Subcutaneous adipose tissue (tissue), 4 donors: ENCODE results near the gene FUT8. TPM values are rescaled to one million over a fixed set of nuclear protein-coding genes. Genes with fewer than 3 reads are reported as not detected.

Experiments
- total RNA-seq, 4 donors: library from RNA; depleted of rRNA; stranded (reverse); fragments of >200 nt; gene quantifications; one replicate each; pipeline ENCODE4 v1.1.0, GENCODE V29; 2016
- TF ChIP-seq, protein P1 (sequence below): fragments of 450-650 bp; IDR thresholded peaks from one replicate; pipeline ENCODE4 v1.5.1; 2016; ENCODE audit warnings: low read depth, mild to moderate bottlenecking, control low read depth, antibody characterized with exemption, moderate library complexity

FUT8 gene
- total RNA-seq, 4 donors from 2014 or later, result 21.8 to 33.3 (median 24.7) TPM

DNA sequence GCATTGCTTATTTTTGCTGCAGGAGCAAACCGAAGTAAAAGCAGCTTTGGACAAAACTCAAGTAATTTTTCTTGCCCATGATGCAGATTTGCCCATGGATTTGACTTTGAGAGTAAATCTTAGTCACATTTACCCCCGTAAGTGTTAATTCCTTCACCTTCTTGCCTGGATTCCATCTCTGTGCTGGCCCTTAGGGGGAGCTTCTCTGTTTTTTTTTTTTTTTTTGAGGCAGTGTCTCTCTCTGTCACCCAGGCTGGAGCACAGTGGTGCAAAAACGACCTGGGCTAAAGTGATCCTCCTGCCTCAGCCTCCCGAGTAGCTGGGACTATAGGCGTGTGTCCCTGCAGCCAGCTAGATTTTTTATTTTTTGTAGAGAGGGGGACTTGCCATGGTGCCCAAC lies 210.2 kb downstream of the FUT8 start:
- TF ChIP-seq, protein P1, sequence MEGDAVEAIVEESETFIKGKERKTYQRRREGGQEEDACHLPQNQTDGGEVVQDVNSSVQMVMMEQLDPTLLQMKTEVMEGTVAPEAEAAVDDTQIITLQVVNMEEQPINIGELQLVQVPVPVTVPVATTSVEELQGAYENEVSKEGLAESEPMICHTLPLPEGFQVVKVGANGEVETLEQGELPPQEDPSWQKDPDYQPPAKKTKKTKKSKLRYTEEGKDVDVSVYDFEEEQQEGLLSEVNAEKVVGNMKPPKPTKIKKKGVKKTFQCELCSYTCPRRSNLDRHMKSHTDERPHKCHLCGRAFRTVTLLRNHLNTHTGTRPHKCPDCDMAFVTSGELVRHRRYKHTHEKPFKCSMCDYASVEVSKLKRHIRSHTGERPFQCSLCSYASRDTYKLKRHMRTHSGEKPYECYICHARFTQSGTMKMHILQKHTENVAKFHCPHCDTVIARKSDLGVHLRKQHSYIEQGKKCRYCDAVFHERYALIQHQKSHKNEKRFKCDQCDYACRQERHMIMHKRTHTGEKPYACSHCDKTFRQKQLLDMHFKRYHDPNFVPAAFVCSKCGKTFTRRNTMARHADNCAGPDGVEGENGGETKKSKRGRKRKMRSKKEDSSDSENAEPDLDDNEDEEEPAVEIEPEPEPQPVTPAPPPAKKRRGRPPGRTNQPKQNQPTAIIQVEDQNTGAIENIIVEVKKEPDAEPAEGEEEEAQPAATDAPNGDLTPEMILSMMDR, result no peak

DNA sequence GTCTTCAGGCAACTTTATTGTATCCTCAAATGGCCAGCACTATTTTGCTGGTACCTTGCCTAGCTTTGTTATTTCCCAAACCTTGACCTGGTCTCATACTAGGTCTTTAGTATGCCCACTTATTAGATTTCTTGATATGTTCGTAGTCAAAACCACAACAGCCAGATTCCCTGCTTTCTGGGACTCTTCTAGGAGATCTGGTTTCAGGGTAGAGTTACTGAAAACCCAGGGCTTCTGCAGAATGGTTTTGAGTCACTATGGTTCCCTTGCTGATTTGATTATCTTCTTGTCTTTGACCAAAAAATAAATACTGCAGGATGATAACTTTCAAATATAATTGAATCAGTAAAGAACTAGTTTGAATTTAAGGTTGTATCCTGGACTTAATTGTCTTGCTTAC lies 211.2 kb downstream of the FUT8 start:
- TF ChIP-seq, protein P1, result no peak

DNA sequence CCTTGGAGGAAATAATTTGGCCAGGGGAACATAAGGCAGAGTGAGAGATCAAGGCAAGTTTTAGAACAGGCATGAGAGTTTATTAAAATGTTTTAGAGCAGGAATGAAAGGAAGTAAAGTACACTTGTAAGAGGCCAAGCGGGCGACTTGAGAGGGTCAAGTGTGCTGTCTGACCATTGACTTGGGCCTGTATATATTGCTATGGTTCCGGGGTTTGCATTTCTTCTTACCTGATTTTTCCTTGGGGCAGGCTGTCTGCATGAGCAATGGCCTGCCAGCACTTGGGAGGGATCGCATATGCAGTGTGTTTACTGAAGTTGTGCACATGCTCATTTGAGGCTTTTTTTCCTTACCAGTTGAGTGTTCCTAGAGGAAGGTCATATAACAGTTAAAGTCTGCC lies 214.8 kb downstream of the FUT8 start:
- TF ChIP-seq, protein P1, result no peak

DNA sequence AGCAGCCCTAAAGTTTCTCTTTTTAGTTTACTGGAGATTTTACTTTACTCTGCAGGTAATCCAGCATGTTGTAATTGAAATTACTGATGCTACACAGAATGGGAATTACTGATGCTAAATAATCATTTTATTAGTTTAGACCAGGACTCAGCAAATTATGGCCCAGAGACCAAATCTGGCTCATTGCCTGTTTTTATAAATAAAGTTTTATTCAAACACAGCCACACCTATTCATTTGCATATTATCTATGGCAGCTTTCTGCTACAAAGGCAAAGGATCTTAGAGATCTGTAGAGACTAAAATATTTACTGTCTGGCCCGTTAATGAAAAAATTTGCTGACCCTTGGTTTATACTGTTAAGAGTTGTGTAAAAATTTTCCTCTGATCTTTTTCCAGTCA lies 216.1 kb downstream of the FUT8 start:
- TF ChIP-seq, protein P1, result no peak

DNA sequence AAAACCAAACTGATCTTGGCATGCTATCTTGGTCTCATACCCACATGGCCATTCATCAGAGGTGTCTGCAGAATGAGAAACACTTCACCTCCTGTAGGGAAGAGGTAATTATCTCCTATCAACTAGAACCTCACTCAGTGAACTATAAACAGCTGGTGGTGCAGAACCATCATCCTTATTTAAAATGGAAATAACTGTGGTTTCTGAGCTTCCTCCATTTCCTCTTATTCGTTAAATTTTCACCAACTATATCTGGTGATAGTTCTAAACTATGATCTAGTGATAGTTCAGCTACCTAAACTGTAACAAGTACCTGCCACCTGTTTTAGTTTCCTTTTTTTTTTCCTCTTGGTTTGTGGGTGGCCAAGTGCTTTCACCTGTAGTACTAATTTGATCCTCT lies 218.5 kb downstream of the FUT8 start:
- TF ChIP-seq, protein P1, result no peak

DNA sequence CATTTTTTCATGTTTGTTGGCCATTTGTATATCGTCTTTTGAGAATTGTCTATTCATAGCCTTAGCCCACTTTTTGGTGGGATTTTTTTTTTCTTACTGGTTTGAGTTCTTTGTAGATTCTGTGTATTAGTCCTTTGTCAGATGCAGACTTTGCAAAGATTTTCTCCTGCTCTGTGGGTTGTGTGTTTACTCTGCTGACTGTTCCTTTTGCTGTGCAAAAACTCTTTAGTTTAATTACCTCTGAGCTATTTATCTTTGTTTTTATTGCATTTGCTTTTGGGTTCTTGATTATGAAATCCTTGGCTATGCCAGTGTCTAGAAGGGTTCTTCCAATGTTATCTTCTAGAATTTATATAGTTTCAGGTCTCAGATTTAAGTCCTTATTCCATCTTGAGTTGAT lies 220.0 kb downstream of the FUT8 start:
- TF ChIP-seq, protein P1, result no peak

DNA sequence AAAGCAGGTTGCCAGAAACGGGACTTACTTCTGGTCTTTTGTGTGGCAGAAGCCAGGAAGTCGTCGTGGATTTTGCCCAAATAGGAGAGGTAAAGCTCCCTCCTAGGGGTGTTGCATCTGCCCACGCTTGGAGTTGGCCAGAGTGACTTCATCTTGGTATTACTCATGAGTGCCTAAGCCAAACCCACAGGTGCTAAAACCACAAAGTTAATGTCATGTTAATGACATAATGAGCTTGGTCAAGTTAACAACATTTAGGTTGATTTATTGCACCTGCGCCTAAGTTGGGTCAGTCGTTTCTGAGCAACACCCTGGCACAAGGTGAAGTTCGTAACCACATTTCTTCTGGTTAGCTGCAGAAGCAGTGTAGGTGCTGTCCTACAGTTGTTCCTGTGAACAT lies 225.2 kb downstream of the FUT8 start:
- TF ChIP-seq, protein P1, result no peak
